NOMO-1 treated with dmso at 0.1 percent for 144 hours (cell line): Measurements from ENCODE around the gene ACTRT3.
"Not testable (repeated sequence)": the region's sequence is repeated elsewhere in the genome, so short reads cannot be mapped to it uniquely, and the experiment has no call there.

ENCODE experiments used
- DNase-seq: peaks from one replicate; lab custom pipeline; 2025; ENCODE audit not compliant: unreplicated experiment; lab: John Stamatoyannopoulos, UW

Gene ACTRT3

GRCh38 chr3:169772897-169773816 lies 3.8 kb upstream of the ACTRT3 start, which contains the start of gene MYNN:
Gene MYNN, plus strand, starts transcription at chr3:169773396. Its CDS starts 900 bp downstream, at chr3:169774296.
- DNase-seq = peak; percentile 92

DNA sequence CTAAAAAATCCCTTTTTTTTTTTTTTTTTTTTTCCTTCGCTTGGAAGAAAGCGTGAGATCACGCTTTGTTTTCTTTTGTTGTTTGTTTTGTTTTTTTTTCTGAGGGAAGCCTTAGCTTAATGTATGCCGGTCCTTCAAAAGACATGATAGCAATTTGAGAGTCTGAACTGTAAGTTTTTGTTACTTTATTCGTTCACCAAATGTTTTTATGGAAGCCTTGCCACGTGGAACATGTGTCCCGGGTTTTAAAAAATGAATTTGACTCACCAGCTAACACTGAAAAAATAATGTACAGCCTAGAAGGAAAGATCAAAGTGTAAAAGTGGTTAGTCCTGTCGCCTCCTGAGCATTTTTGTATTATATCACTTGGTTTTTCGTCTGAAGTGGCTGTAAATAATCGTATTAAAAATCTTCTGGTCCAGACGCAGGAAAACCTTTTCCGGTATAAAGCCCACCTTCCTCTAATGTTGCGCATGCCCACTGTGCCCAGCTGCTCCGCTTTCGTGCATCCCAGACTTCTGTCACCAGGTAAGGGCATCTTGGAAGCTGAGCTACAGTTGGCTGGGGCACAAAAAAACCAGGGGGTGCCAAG lies 3.0 kb upstream of the ACTRT3 start:
- peak; percentile 66 for DNase-seq

DNA sequence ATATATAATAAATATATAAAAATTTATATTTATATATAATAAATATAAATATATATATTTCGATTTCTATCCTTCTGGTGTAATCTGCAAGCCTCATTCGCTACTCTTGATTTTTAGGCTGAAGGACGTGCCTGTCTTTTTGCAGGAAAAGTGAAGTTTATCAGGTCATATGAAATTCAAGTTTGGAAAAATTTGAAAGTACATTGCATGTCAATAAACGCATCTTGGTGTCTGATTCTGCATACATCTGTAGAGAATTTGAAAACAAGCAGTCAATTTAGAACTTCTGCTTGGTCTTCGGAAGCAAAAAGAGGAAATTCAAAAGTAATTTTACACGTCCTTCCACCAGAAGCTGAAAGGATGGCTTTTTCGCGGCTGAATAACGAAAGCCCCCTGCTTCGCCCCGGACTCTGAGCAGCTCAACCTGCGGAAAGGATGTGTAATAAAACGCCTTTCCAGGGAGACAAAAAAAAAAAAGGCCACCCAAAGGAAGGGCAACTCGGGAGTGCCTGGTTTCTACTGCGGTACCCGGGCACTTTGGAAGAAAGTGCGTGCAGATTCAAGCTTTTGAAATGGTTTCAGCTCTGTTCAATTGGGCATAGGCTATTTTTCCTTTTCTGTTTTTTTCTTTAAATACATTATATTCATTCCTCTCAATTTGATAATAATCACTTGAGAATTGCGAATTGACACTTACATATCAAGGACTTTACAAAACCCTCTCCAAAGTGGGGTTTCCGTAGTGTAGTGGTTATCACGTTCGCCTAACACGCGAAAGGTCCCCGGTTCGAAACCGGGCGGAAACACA lies 2.3 kb upstream of the ACTRT3 start:
- DNase-seq = peak; percentile 74

DNA sequence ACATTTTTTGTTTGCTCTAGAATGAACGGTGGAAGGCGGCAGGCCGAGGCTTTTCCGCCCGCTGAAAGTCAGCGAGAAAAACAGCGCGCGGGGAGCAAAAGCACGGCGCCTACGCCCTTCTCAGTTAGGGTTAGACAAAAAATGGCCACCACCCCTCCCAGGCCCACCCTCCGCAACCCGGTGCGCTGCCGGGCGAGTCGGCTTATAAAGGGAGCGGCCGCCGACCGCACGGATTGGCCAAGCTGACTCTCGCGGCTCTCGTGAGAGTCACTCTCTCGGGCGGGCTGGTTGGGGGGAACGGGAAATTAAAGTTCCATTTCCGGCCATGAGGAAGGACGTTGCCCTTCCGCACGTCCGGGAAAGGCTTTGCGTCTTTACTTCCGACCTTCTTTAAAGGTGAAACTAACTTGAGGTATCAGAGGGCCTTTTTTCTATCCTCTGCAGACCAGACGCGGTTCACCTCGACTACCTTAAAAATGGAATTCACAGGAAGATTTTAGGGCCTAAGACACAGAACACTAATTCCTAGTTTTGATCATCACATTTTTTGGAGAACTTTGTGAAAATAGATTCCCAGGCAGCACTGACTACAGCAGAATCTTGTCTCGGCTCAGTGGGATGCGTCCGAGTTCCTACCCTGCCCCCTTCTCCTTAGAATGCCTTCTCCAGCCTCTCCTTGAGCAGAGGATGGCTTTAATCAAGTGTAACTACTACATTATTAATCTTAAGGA lies 4.3 kb downstream of the ACTRT3 start, which contains the start of gene TERC:
Gene TERC, minus strand, starts transcription at position 179 of the 731 bp plus-strand sequence.
- peak; percentile 86 for DNase-seq

DNA sequence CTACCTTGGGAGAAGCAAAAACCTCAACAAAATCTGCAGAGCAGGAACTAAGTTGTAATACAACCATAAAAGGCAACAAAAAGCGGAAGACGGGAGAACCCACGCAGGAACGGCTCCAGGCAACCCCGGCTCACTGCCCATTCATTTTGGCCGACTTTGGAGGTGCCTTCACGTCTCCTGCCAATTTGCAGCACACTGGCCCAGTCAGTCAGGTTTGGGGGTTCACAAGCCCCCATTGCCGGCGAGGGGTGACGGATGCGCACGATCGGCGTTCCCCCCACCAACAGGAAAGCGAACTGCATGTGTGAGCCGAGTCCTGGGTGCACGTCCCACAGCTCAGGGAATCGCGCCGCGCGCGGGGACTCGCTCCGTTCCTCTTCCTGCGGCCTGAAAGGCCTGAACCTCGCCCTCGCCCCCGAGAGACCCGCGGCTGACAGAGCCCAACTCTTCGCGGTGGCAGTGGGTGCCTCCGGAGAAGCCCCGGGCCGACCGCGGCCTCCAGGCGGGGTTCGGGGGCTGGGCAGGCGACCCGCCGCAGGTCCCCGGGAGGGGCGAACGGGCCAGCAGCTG lies 5.0 kb downstream of the ACTRT3 start:
- peak; percentile 94 for DNase-seq

- no peak for DNase-seq
Observed at GRCh38 chr3:169760479-169760878, 8.9 kb downstream of the ACTRT3 start.

DNA sequence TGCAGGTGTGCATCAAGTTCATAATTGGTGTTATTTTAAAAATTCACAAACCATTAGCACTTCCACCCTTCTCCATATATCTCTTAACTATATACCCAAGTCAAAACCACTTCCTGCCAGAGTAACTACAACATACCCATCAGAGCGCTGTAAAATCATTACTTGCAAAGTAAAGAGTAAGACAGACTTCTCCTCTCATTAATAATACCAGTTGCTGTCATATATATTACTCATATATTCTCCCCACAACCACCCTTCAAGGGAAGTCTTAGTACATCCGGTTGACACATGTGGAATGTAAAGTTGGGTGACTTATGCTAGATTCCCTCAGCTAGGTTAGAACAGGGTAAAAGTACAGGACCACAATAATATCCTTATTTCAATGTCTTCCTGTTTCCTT lies 10.1 kb downstream of the ACTRT3 start:
- DNase-seq = peak; percentile 14

- DNase-seq = no peak
Observed at GRCh38 chr3:169758359-169758994, 10.9 kb downstream of the ACTRT3 start.

DNA sequence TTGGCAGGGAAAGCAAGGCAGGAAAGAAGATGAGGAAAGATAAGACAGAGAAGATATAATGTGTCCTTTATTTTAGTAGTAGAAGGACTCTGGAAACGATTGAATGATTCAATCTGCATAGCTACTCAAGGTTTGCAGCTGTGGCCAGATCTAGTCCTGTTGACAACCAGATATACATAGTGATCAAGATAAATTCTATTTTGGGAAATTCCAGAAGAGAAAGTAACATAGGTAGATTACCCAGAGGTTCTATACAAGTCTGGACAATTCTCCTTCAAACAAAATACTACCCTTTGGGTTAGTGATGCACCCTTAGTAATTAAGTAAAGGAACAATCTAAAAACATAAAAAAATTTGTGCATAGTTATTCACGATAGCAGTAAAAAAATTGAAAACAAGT lies 13.9 kb downstream of the ACTRT3 start:
- DNase-seq = no peak

GRCh38 chr3:169754711-169755110 lies 14.7 kb downstream of the ACTRT3 start:
- no peak for DNase-seq

GRCh38 chr3:169751875-169752274 lies 17.5 kb downstream of the ACTRT3 start:
- no peak for DNase-seq

DNA sequence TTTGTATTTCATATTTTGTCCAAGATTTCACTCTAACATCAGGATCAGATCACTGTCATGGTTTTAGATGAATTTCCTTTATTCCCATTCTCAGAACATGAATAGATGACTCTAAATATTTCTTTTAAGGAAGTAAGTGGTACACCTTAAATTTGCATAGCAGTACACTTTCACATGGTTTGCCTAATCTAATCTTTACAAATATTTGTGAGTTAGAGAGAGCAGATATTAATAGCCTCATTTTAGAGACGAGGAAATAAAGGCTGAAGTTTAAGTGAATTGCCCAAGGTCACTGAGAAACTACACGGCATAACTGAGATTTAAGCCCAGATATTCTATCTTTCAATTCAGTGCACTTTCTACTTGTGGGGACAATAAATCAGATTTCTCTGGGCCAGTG lies 18.7 kb downstream of the ACTRT3 start:
- DNase-seq = no peak

DNA sequence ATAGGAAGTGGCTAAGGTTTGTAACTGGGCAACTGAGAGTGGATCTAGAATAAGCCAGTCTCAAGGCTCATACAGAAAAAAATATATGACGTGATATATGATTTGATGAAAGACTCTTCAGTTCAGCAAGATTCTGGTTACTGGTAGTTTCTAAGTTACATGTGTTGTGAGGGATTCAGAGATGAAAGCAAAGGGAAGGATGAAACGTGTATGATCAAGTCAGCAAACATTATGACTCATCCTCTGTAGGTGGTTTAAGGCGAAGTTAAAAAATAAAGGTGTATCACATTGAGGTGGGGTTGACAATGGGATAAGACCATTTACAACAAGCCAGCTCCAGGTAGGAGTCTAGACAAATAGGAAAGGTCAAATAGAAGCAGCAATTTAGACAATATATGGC lies 20.7 kb downstream of the ACTRT3 start:
- no peak for DNase-seq

DNA sequence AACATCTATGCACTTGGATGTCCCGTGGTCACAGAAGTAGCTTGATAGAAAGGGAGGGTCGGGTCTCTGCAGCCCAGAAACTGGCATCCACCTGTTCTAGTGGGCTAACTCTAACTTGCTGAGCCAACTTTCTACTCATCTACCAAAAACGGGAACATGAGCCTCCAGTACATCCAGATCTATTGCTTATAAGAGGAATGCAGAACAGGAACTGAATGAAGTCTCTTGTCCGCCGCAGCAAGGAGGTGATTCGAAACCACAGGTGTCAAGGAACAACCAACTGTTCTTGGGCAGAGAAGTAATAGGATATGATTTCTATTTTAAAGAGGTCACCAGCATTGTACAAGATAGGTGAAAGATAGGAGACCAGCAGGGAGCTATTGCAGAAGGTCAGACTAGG lies 22.4 kb downstream of the ACTRT3 start:
- DNase-seq = no peak

GRCh38 chr3:169744366-169745054 lies 24.9 kb downstream of the ACTRT3 start:
- no peak for DNase-seq

DNA sequence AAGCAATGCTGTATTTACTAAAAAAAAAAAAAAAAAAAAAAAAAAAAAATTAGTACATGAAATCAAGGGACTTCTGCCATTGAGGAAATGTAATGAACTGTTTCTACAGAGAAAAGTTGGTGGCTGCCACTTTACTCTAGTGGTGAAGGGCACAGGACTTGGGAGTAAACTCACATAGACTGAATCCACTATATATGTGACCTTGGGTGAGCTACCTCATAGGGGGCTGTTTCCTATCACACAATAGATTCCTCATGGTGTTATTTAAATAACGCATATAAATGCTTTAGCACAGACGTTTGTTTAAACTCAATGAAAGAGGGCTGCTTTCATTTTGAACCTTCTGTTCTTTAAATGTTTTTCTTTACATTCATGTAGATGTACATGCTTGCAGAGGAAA lies 30.3 kb downstream of the ACTRT3 start:
- no peak for DNase-seq

- not testable (repeated sequence) for DNase-seq
Observed at GRCh38 chr3:169731857-169732256, 37.5 kb downstream of the ACTRT3 start.

- DNase-seq = no peak
Observed at GRCh38 chr3:169722724-169723123, 46.6 kb downstream of the ACTRT3 start.

DNA sequence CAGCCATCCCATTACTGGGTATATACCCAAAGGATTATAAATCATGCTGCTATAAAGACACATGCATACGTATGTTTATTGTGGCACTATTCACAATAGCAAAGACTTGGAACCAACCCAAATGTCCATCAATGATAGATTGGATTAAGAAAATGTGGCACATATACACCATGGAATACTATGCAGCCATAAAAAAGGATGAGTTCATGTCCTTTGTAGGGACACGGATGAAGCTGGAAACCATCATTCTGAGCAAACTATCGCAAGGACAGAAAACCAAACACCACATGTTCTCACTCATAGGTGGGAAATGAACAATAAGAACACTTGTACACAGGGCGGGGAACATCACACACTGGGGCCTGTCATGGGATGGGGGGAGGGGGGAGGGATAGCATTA lies 50.9 kb downstream of the ACTRT3 start:
- not testable (repeated sequence) for DNase-seq
